22Rv1 (cell line): Measurements from ENCODE around the gene GTF2A1L.

Experiments used
- CTCF ChIP-seq: fragments of 450-650 bp; IDR thresholded peaks from 2 replicates; pipeline ENCODE4 v1.5.1; 2017; ENCODE audit warnings: mild to moderate bottlenecking
- ZFX ChIP-seq: fragments of 450-650 bp; IDR thresholded peaks from 2 replicates; pipeline ENCODE4 v1.6.1; 2017; ENCODE audit warnings: antibody characterized with exemption, borderline replicate concordance

- TF ChIP-seq CTCF (no peak), ZFX (no peak)
Measured at GRCh38 chr2:48695991-48696390, 78.3 kb downstream of the GTF2A1L start.
